GM23338 (cell line): ENCODE data around the gene HABP4. TPM values are rescaled to one million over a fixed set of nuclear protein-coding genes. Genes with fewer than 3 reads are reported as not detected.

Experiments
- ATAC-seq: fragments of 200-7000 bp; cut with Tn5 transposase; 3 replicates; pipeline ENCODE4 v1.9.1; 2020
- DNase-seq: peaks from one replicate; pipeline ENCODE4 v3.0.0-alpha.2; 2015; ENCODE audit warnings: low spot score
- H2AFZ ChIP-seq: fragments of 200-600 bp; sonication (generic); 2 replicates; pipeline ENCODE4 v1.8.0; 2016; ENCODE audit warnings: antibody characterized with exemption, mild to moderate bottlenecking, moderate library complexity
- H3F3A ChIP-seq: fragments of 200-600 bp; sonication (generic); replicated peaks from 2 replicates; pipeline ENCODE4 v1.8.0; 2017; ENCODE audit warnings: antibody characterized with exemption, mixed run types, low read depth
- H3K27ac ChIP-seq: fragments of 200-600 bp; sonication (generic); 2 replicates; pipeline ENCODE4 v1.6.1; 2016; ENCODE audit warnings: low read depth
- H3K27me3 ChIP-seq: fragments of 200-600 bp; sonication (generic); 2 replicates; pipeline ENCODE4 v1.8.0; 2016; ENCODE audit warnings: mild to moderate bottlenecking, mixed run types, moderate library complexity; ENCODE audit not compliant: insufficient read depth
- H3K36me3 ChIP-seq: fragments of 200-600 bp; sonication (generic); 2 replicates; pipeline ENCODE4 v1.8.0; 2016; ENCODE audit warnings: mild to moderate bottlenecking; ENCODE audit not compliant: insufficient read depth
- H3K4me1 ChIP-seq: fragments of 200-600 bp; sonication (generic); 2 replicates; pipeline ENCODE4 v1.8.0; 2016; ENCODE audit warnings: mild to moderate bottlenecking, moderate library complexity; ENCODE audit not compliant: insufficient read depth
- H3K4me2 ChIP-seq: fragments of 200-600 bp; sonication (generic); 2 replicates; pipeline ENCODE4 v1.7.1; 2017; ENCODE audit warnings: mixed run types
- H3K4me3 ChIP-seq: fragments of 200-600 bp; sonication (generic); 2 replicates; pipeline ENCODE4 v1.6.1; 2016; ENCODE audit warnings: mixed run types
- H3K79me2 ChIP-seq: fragments of 200-600 bp; sonication (generic); replicated peaks from 2 replicates; pipeline ENCODE4 v1.8.0; 2017; ENCODE audit warnings: mild to moderate bottlenecking; ENCODE audit not compliant: insufficient read depth
- H3K9me2 ChIP-seq: fragments of 200-600 bp; sonication (generic); 2 replicates; pipeline ENCODE4 v1.8.0; 2017; ENCODE audit not compliant: insufficient read depth
- H4K20me1 ChIP-seq: fragments of 200-600 bp; sonication (generic); replicated peaks from 2 replicates; pipeline ENCODE4 v1.8.0; 2017; ENCODE audit warnings: mild to moderate bottlenecking; ENCODE audit not compliant: insufficient read depth
- H3K27ac Mint-ChIP-seq: 2 replicates; pipeline ENCODE4 v1.8.0; 2020; ENCODE audit warnings: inconsistent platforms, mild to moderate bottlenecking, moderate library complexity, mixed read lengths
- H3K27me3 Mint-ChIP-seq: 3 replicates; pipeline ENCODE4 v1.8.0; 2022; ENCODE audit warnings: low read depth, mild to moderate bottlenecking, moderate library complexity, mixed read lengths, inconsistent platforms; ENCODE audit not compliant: insufficient read depth, poor library complexity
- H3K36me3 Mint-ChIP-seq: 3 replicates; pipeline ENCODE4 v1.8.0; 2021; ENCODE audit warnings: low read depth, mild to moderate bottlenecking, inconsistent platforms, moderate library complexity, mixed read lengths
- H3K4me1 Mint-ChIP-seq: 3 replicates; pipeline ENCODE4 v1.8.0; 2020; ENCODE audit warnings: mild to moderate bottlenecking, inconsistent platforms, mixed read lengths
- H3K4me3 Mint-ChIP-seq: 3 replicates; pipeline ENCODE4 v1.8.0; 2021; ENCODE audit warnings: moderate library complexity, mild to moderate bottlenecking, inconsistent platforms, mixed read lengths
- H3K9me3 Mint-ChIP-seq: 3 replicates; pipeline ENCODE4 v1.8.0; 2020; ENCODE audit warnings: moderate library complexity, mild to moderate bottlenecking, inconsistent platforms, mixed read lengths
- EZH2 ChIP-seq: fragments of 200-600 bp; sonication (generic); IDR thresholded peaks from one replicate; pipeline ENCODE4 v1.8.0; 2017; ENCODE audit warnings: antibody characterized with exemption, mild to moderate bottlenecking, low read depth; ENCODE audit not compliant: unreplicated experiment
- NANOG ChIP-seq: IDR thresholded peaks from 2 replicates; pipeline ENCODE4 v1.6.1; 2016; ENCODE audit warnings: antibody characterized with exemption, borderline replicate concordance
- REST ChIP-seq: IDR thresholded peaks from one replicate; pipeline ENCODE4 v1.6.1; 2018; ENCODE audit warnings: antibody characterized with exemption; ENCODE audit not compliant: unreplicated experiment
- ZNF462 ChIP-seq: fragments of 250-450 bp; sonication (Bioruptor Pico); IDR thresholded peaks from 2 replicates; pipeline ENCODE4 v1.5.0; 2020; ENCODE audit warnings: mild to moderate bottlenecking, moderate library complexity
- polyA plus RNA-seq: library from polyadenylated mRNA; unstranded; fragments of >200 nt; fragmentation: Nextera tagmentation; extraction: Ambion mirVana; gene quantifications from 2 replicates; pipeline ENCODE4 v1.2.1, GENCODE V29; 2016
- total RNA-seq: library from RNA; depleted of rRNA; stranded (reverse); fragments of >200 nt; shearing (Covaris generic); gene quantifications from 2 replicates; pipeline ENCODE4 v1.2.3, GENCODE V29; 2014
- TF ChIP-seq, protein P1 (sequence below): IDR thresholded peaks from 2 replicates; pipeline ENCODE4 v1.6.1; 2016; ENCODE audit warnings: antibody characterized with exemption

HABP4 gene
- total and polyA plus RNA-seq, 2 experiments from 2014 or later, result 8.8 to 9.9 TPM

GRCh38 chr9:96491079-96491879 lies 41.3 kb downstream of the HABP4 start (continued):
- no peak for TF ChIP-seq REST
- TF ChIP-seq, protein P1, sequence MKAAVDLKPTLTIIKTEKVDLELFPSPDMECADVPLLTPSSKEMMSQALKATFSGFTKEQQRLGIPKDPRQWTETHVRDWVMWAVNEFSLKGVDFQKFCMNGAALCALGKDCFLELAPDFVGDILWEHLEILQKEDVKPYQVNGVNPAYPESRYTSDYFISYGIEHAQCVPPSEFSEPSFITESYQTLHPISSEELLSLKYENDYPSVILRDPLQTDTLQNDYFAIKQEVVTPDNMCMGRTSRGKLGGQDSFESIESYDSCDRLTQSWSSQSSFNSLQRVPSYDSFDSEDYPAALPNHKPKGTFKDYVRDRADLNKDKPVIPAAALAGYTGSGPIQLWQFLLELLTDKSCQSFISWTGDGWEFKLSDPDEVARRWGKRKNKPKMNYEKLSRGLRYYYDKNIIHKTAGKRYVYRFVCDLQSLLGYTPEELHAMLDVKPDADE, result no peak

- Histone ChIP-seq H3K27ac (no peak overlapping the region), H3K36me3 (peaks cover 4% of the 10 kb centered on the region; the same call in 1 of the 2 replicates), H3K4me3 (no peak overlapping the region), H3K9me2 (no peaks in the 10 kb centered on the region), H3F3A (peaks cover 6% of the 10 kb centered on the region; the same call in 1 of the 2 replicates), H3K4me2 (no peak overlapping the region), H2AFZ (no peak overlapping the region), H4K20me1 (no peaks in the 10 kb centered on the region; the same call in 1 of the 2 replicates), H3K4me1 (0 out of 2 replicates have a peak, but pooled peaks cover 5% of the 10 kb centered on the region), H3K79me2 (no peaks in the 10 kb centered on the region), H3K27me3 (no peaks in the 10 kb centered on the region)
- H3K27me3 Mint-ChIP-seq, result peaks cover 7% of the 10 kb centered on the region
- H3K9me3 Mint-ChIP-seq, result no peaks in the 10 kb centered on the region; the same call in 2 of the 3 replicates
- H3K4me1 Mint-ChIP-seq, result peaks cover 8% of the 10 kb centered on the region; the same call in 1 of the 3 replicates
- peaks cover 21% of the 10 kb centered on the region; the same call in 2 of the 3 replicates for H3K36me3 Mint-ChIP-seq
- no peak for ATAC-seq
- H3K27ac Mint-ChIP-seq, result no peak overlapping the region
- DNase-seq, result no peak
- H3K4me3 Mint-ChIP-seq, result no peak overlapping the region
- no peak for TF ChIP-seq NANOG
- no peak for TF ChIP-seq EZH2
- TF ChIP-seq ZNF462 (CRISPR knock-in tag), result no peak
- no peak for TF ChIP-seq REST
- TF ChIP-seq, protein P1, result no peak
Observed at GRCh38 chr9:96491880-96492525, 42.0 kb downstream of the HABP4 start.
